ACC112 (cell line): ENCODE data around the gene COLEC11.

Experiments used
- H2AFZ ChIP-seq: fragments of 200-600 bp; sonication (generic); one replicate; pipeline ENCODE4 v1.6.0; 2017; ENCODE audit warnings: antibody characterized with exemption, low read length; ENCODE audit not compliant: unreplicated experiment
- H3K27ac ChIP-seq: fragments of 200-600 bp; sonication (generic); 2 replicates; pipeline ENCODE4 v1.5.1; 2014; ENCODE audit warnings: low read depth, mild to moderate bottlenecking, antibody characterized with exemption, low read length, moderate library complexity
- H3K27me3 ChIP-seq: fragments of 200-600 bp; sonication (generic); 2 replicates; pipeline ENCODE4 v1.6.1; 2014; ENCODE audit warnings: mild to moderate bottlenecking, antibody characterized with exemption, low read length, moderate library complexity, mixed read lengths; ENCODE audit not compliant: insufficient read depth
- H3K36me3 ChIP-seq: fragments of 200-600 bp; sonication (generic); 2 replicates; pipeline ENCODE4 v1.6.1; 2016; ENCODE audit warnings: mild to moderate bottlenecking, antibody characterized with exemption, low read length, moderate library complexity, mixed read lengths; ENCODE audit not compliant: insufficient read depth
- H3K4me1 ChIP-seq: fragments of 200-600 bp; sonication (generic); one replicate; pipeline ENCODE4 v1.6.1; 2016; ENCODE audit warnings: low read length, mixed read lengths; ENCODE audit not compliant: insufficient read depth, unreplicated experiment, control insufficient read depth
- H3K4me3 ChIP-seq: fragments of 200-600 bp; sonication (generic); 2 replicates; pipeline ENCODE4 v1.5.1; 2014; ENCODE audit warnings: mild to moderate bottlenecking, low read depth, low read length
- H3K79me2 ChIP-seq: fragments of 200-600 bp; sonication (generic); one replicate; pipeline ENCODE4 v1.6.0; 2016; ENCODE audit warnings: low read length; ENCODE audit not compliant: control insufficient read depth, unreplicated experiment, insufficient read depth

COLEC11 gene

DNA sequence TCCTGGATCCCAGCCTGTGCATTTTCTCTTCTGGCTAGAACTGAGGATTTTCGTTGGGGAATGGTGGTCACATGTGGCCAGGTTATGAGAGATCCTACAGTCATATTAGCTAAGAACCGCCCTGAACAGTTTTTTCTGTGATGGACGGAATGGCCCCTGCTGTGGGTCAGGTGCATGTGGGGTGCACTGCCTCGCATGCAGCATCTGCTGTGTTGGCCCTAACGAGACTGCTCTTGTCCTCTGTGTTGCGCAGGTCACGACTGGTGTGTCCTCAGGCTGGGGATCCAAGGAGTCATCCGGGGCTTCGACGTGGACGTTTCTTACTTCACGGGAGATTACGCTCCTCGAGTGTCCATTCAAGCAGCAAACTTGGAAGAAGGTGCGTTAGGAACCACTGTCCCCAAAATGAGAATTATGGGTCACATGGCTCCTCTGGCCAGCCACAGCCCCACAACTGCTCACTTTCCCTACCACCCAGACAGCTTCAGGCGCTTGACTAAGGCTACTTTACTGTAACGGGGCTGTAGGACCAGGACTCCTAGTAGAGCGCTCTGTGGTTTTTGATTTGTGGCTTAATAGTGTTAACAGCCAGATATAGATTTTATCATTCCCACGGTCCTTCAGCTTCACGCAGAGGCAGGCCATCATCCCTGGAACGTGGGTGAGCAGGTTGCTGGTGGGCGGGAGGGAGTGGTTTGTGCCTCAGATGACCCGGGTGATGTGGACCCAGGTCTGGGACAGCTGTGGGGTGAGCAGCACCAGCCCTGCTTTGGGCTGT is 84.9 kb downstream of the COLEC11 start:
- Histone ChIP-seq H3K36me3 (no peaks in the 10 kb centered on the region), H3K27ac (no peak overlapping the region), H2AFZ (no peak overlapping the region), H3K4me1 (no peaks in the 10 kb centered on the region), H3K79me2 (no peaks in the 10 kb centered on the region), H3K27me3 (peaks cover 32% of the 10 kb centered on the region), H3K4me3 (no peak overlapping the region)

- Histone ChIP-seq H2AFZ (no peak overlapping the region), H3K27ac (no peak overlapping the region), H3K27me3 (peaks cover 32% of the 10 kb centered on the region), H3K79me2 (no peaks in the 10 kb centered on the region), H3K4me1 (no peaks in the 10 kb centered on the region), H3K36me3 (no peaks in the 10 kb centered on the region), H3K4me3 (no peak overlapping the region)
Observed at GRCh38 chr2:3680548-3681345, 85.8 kb downstream of the COLEC11 start.

GRCh38 chr2:3681625-3682024 is 86.7 kb downstream of the COLEC11 start:
- Histone ChIP-seq H3K4me1 (no peaks in the 10 kb centered on the region), H3K27me3 (peaks cover 36% of the 10 kb centered on the region), H3K4me3 (no peak overlapping the region), H3K27ac (no peak overlapping the region), H2AFZ (no peak overlapping the region), H3K79me2 (no peaks in the 10 kb centered on the region), H3K36me3 (no peaks in the 10 kb centered on the region)

DNA sequence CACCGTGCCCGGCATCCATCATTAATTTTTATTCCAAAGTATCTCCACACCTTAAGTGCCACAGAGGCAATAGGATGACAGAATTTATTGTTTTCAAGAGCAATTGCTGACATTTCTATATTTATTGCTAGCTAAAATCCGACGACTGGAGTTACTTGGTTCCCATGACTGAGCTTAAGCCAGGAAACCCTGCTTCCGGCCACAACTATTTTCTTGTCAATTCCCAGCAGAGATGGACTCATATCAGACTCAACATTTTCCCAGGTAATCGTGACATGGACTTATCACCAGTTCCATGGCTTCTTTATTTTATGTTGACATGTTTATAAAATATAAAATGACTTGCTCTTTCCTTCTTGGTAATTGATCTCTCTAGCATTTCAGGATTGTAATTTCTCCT is 87.9 kb downstream of the COLEC11 start:
- H3K36me3 ChIP-seq: no peaks in the 10 kb centered on the region
- H3K79me2 ChIP-seq: no peaks in the 10 kb centered on the region
- no peak overlapping the region for H3K4me3 ChIP-seq
- H2AFZ ChIP-seq: no peak overlapping the region
- H3K27ac ChIP-seq: no peak overlapping the region
- no peaks in the 10 kb centered on the region for H3K4me1 ChIP-seq
- peaks cover 34% of the 10 kb centered on the region for H3K27me3 ChIP-seq

GRCh38 chr2:3683748-3684454 is 89.0 kb downstream of the COLEC11 start:
- H3K79me2 ChIP-seq: no peaks in the 10 kb centered on the region
- no peak overlapping the region for H2AFZ ChIP-seq
- H3K27me3 ChIP-seq: peaks cover 23% of the 10 kb centered on the region
- H3K4me3 ChIP-seq: no peak overlapping the region
- H3K36me3 ChIP-seq: no peaks in the 10 kb centered on the region
- no peaks in the 10 kb centered on the region for H3K4me1 ChIP-seq
- H3K27ac ChIP-seq: no peak overlapping the region

- H3K27ac ChIP-seq: no peak overlapping the region
Observed at GRCh38 chr2:3689998-3690748, 95.3 kb downstream of the COLEC11 start.

DNA sequence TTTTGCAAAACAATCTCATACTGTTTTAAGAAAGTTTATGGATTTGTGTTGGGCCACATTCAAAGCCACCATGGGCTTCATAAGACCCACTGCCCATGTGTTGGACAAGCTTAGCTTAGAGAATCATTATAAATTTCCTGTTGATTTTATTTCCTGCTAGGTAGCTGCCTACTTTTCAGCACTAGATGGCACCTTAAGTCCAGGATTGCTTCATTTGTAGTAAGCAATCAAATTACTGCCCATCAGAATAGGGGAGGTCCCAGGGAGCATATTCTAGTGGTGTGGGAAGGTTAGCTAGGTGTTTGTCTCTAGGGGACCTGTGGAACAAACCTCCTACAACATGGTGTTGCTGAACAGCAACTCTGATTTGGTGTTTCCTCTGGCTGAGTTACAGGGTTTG is 97.5 kb downstream of the COLEC11 start:
- Histone ChIP-seq H3K79me2 (no peaks in the 10 kb centered on the region), H2AFZ (no peak overlapping the region), H3K4me3 (no peak overlapping the region), H3K4me1 (no peaks in the 10 kb centered on the region), H3K36me3 (no peaks in the 10 kb centered on the region), H3K27me3 (peaks cover 34% of the 10 kb centered on the region), H3K27ac (no peak overlapping the region)

More at GRCh38 chr2:3689998-3690748, 95.3 kb downstream of the COLEC11 start:
- Histone ChIP-seq H2AFZ (no peak overlapping the region), H3K27me3 (peaks cover 20% of the 10 kb centered on the region), H3K79me2 (no peaks in the 10 kb centered on the region), H3K36me3 (no peaks in the 10 kb centered on the region), H3K4me1 (no peaks in the 10 kb centered on the region), H3K4me3 (no peak overlapping the region)
